HL-60 (cell line): ENCODE measurements around the gene NEK8.
"Not testable (repeated sequence)": the region's sequence is repeated elsewhere in the genome, so short reads cannot be mapped to it uniquely, and the experiment has no call there.

ENCODE experiments used
- DNase-seq, 2 experiments: peaks; one replicate each; pipeline ENCODE4 v3.0.0-alpha.2; 2010 to 2020; ENCODE audit warnings: low read depth in 1 of 2, low spot score in 1 of 2
- H3K27ac ChIP-seq: fragments of 250-450 bp; sonication (Bioruptor Pico); replicated peaks from 2 replicates; pipeline ENCODE4 v1.5.1; 2020; ENCODE audit warnings: mild to moderate bottlenecking, moderate library complexity
- H3K27me3 ChIP-seq: fragments of 250-450 bp; sonication (Bioruptor Pico); 2 replicates; pipeline ENCODE4 v1.5.1; 2021; ENCODE audit warnings: mild to moderate bottlenecking, moderate library complexity; ENCODE audit not compliant: insufficient read depth, poor library complexity, severe bottlenecking
- H3K4me3 ChIP-seq: replicated peaks from 2 replicates; pipeline ENCODE4 v1.5.1; 2011; ENCODE audit warnings: mild to moderate bottlenecking, control low read depth, low read length; ENCODE audit not compliant: insufficient read depth
- CTCF ChIP-seq: IDR thresholded peaks from one replicate; pipeline ENCODE4 v1.5.1; 2011; ENCODE audit warnings: low read length, control low read depth, inconsistent platforms; ENCODE audit not compliant: insufficient read depth
- GABPA ChIP-seq: IDR thresholded peaks from 2 replicates; pipeline ENCODE4 v1.6.1; 2012; ENCODE audit warnings: low read depth
- POLR2AphosphoS5 ChIP-seq: IDR thresholded peaks from 2 replicates; pipeline ENCODE4 v1.6.1; 2012; ENCODE audit warnings: low read depth
- REST ChIP-seq: IDR thresholded peaks from 2 replicates; pipeline ENCODE4 v1.6.1; 2012; ENCODE audit warnings: low read depth; ENCODE audit not compliant: insufficient replicate concordance
- SPI1 ChIP-seq: IDR thresholded peaks from 2 replicates; pipeline ENCODE4 v1.6.1; 2012; ENCODE audit warnings: low read depth, mild to moderate bottlenecking, borderline replicate concordance

The NEK8 gene

GRCh38 chr17:28722417-28723158, 6.0 kb upstream of the NEK8 start:
- Histone ChIP-seq H3K27me3 (peaks cover 2% of the 10 kb centered on the region), H3K4me3 (peak overlapping the region; percentile 76), H3K27ac (peak overlapping the region; percentile 96)
- no peak for DNase-seq
- no peak for TF ChIP-seq GABPA
- no peak for TF ChIP-seq REST
- no peak for TF ChIP-seq POLR2AphosphoS5
- no peak for TF ChIP-seq CTCF
- TF ChIP-seq SPI1, result no peak

- DNase-seq, result peak in 1 of 2 experiments; percentile 39
- Histone ChIP-seq H3K27ac (no peak overlapping the region), H3K27me3 (no peaks in the 10 kb centered on the region), H3K4me3 (peak overlapping the region; percentile 76)
- no peak for TF ChIP-seq SPI1
- TF ChIP-seq REST, result no peak
- TF ChIP-seq CTCF, result no peak
- no peak for TF ChIP-seq GABPA
- TF ChIP-seq POLR2AphosphoS5, result no peak
Measured at GRCh38 chr17:28723159-28723835, 5.3 kb upstream of the NEK8 start.

GRCh38 chr17:28723836-28724499, 4.6 kb upstream of the NEK8 start:
- H3K27me3 ChIP-seq, H3K27ac ChIP-seq, DNase-seq: not testable (repeated sequence)
- H3K4me3 ChIP-seq, result peak overlapping the region; percentile 68

GRCh38 chr17:28724500-28725165, 4.0 kb upstream of the NEK8 start:
- Histone ChIP-seq H3K4me3 (peak overlapping the region; percentile 68), H3K27me3 (no peaks in the 10 kb centered on the region), H3K27ac (peak overlapping the region; percentile 80; the same call in 1 of the 2 replicates)
- TF ChIP-seq CTCF (no peak), SPI1 (no peak), REST (no peak), POLR2AphosphoS5 (peak; percentile 59; the same call in 1 of the 2 replicates), GABPA (no peak)
- peak in 1 of 2 experiments; percentile 36 for DNase-seq
